ENCODE results near the gene WDR70.

DNA sequence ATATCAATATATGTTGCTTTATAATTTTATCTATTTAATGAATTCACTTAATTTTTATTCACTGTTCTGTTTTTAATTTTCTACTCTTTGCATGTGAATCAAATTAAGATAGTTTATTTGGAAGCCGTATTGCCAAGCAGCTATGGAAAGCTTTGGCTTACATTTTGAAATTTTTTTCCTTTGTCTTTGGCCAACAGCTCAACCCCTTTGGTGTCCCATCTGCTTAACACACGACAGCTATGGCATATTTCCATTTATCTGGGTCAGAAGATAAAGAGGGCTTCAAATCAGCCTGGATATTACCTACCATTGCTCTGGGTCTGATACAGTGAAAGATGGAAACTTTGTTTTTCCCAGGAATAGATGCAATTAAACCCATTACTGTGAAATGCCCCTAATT lies 201.0 kb downstream of the WDR70 start:
- TF ChIP-seq CTCF (IDR thresholded peaks at IDR 0.05) (no peak), POLR2A (IDR thresholded peaks at IDR 0.05) (no peak)

Data from sigmoid colon (tissue), 3 donors.